Thyroid gland (tissue), 4 donors: ENCODE measurements around the gene HS3ST2.

Experiments
- CTCF ChIP-seq, 6 experiments: fragments of 200-600 bp in 3 of 6; fragments of 450-650 bp in 3 of 6; sonication (generic) in 3 of 6; IDR thresholded peaks; one replicate each; pipeline ENCODE4 v1.5.1; 2016 to 2019; ENCODE audit warnings: antibody characterized with exemption in 6 of 6, mild to moderate bottlenecking in 2 of 6, inconsistent platforms in 1 of 6, moderate library complexity in 1 of 6
- POLR2A ChIP-seq, 2 donors: fragments of 450-650 bp; IDR thresholded peaks; one replicate each; pipeline ENCODE4 v1.6.1; 2017; ENCODE audit warnings: antibody characterized with exemption in 2 of 2, mild to moderate bottlenecking in 2 of 2, moderate library complexity in 1 of 2

GRCh38 chr16:22948603-22949368 is 134.8 kb downstream of the HS3ST2 start:
- TF ChIP-seq CTCF (IDR thresholded peaks at IDR 0.05), result peak in 3 of 6 experiments; percentile 32 to 47 (median 41)
- no peak for TF ChIP-seq POLR2A (IDR thresholded peaks at IDR 0.05)
